Cardiac muscle cell (in vitro differentiated cells and primary cell): ENCODE data around the gene NHERF2. TPM values are rescaled to one million over a fixed set of nuclear protein-coding genes. Genes with fewer than 3 reads are reported as not detected.

ENCODE experiments used
- DNase-seq, 2 donors: peaks; one replicate each; pipeline versions ENCODE4 v3.0.0 to v3.0.0-alpha.2; 2010 to 2017; ENCODE audit warnings: low read depth in 1 of 2, low spot score in 1 of 2
- H3K27ac ChIP-seq: fragments of 200-600 bp; sonication (generic); 2 replicates; pipeline ENCODE4 v1.5.1; 2016
- H3K27me3 ChIP-seq: fragments of 200-600 bp; sonication (generic); 2 replicates; pipeline ENCODE4 v1.6.0; 2016; ENCODE audit warnings: control low read depth
- H3K36me3 ChIP-seq: fragments of 200-600 bp; sonication (generic); 2 replicates; pipeline ENCODE4 v1.5.1; 2016; ENCODE audit warnings: control low read depth
- H3K4me1 ChIP-seq: fragments of 200-600 bp; sonication (generic); 2 replicates; pipeline ENCODE4 v1.8.1; 2017; ENCODE audit warnings: low read depth, mild to moderate bottlenecking, mixed run types
- H3K4me3 ChIP-seq: fragments of 200-600 bp; sonication (generic); 2 replicates; pipeline ENCODE4 v1.5.1; 2016; ENCODE audit warnings: mild to moderate bottlenecking
- H3K9me3 ChIP-seq: fragments of 200-600 bp; sonication (generic); 2 replicates; pipeline ENCODE4 v1.5.1; 2017; ENCODE audit warnings: low read depth, mild to moderate bottlenecking, control low read depth
- polyA plus RNA-seq: library from polyadenylated mRNA; unstranded; fragments of >200 nt; fragmentation: Nextera tagmentation; extraction: Ambion mirVana; gene quantifications from 2 replicates; pipeline ENCODE4 v1.2.1, GENCODE V29; 2016
- total RNA-seq: library from RNA; depleted of rRNA; stranded (reverse); fragments of >200 nt; gene quantifications from 2 replicates; pipeline ENCODE4 v1.2.3, GENCODE V29; 2016
- TF ChIP-seq, protein P1 (sequence below): IDR thresholded peaks from 2 replicates; pipeline ENCODE4 v1.5.1; 2012; ENCODE audit warnings: low read depth, mild to moderate bottlenecking, low read length

The NHERF2 gene
- total and polyA plus RNA-seq, 2 experiments from 2014 or later: 34.7 to 37.4 TPM

DNA sequence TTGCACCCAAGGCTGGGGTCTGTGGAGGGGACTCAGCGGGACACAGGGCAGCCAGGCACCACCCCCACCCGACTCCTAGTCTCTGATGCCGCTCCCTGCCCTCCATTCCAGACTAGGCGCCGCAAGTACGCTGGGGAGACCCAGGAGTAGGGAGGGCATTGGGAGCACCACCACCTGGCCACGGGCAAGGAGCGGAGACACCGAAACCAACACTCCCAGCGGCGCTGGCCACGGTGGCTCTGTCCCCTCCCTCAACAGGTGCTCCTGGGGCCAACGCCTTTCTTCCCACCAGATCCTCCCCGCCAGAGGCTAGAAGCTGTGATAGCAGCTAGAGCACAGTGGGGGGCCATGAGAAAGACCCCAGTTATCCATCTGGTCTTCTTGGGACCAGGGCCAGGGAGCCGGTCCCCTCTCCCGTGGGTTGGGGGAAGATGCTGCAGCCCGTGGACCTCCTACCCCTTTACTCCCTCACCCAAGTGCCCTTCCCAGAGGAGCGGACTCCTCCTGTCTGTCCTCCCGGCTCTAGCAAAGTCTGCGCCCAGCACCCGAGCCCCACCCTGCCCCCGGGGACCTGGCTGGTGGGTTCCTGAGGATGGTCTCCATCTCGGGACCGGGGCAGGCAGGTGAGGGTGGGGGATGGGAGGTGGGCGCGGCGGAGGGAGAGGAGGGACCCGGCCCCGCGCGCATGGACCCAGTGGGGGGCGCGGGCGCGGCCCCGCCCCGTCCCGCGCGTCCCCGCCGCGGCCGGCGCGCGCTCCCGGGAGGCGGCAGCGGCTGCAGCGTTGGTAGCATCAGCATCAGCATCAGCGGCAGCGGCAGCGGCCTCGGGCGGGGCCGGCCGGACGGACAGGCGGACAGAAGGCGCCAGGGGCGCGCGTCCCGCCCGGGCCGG, 37.2 kb upstream of the NHERF2 start, which contains the start of gene SYNGR3:
Gene SYNGR3, plus strand, starts transcription at position 762 of the 892 bp plus-strand sequence. CDS start 133 bp downstream, outside the sequence.
- TF ChIP-seq, protein P1, sequence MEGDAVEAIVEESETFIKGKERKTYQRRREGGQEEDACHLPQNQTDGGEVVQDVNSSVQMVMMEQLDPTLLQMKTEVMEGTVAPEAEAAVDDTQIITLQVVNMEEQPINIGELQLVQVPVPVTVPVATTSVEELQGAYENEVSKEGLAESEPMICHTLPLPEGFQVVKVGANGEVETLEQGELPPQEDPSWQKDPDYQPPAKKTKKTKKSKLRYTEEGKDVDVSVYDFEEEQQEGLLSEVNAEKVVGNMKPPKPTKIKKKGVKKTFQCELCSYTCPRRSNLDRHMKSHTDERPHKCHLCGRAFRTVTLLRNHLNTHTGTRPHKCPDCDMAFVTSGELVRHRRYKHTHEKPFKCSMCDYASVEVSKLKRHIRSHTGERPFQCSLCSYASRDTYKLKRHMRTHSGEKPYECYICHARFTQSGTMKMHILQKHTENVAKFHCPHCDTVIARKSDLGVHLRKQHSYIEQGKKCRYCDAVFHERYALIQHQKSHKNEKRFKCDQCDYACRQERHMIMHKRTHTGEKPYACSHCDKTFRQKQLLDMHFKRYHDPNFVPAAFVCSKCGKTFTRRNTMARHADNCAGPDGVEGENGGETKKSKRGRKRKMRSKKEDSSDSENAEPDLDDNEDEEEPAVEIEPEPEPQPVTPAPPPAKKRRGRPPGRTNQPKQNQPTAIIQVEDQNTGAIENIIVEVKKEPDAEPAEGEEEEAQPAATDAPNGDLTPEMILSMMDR: no peak
- Histone ChIP-seq H3K27ac (no peak within 1 kb of the TSS), H3K4me3 (peak within 1 kb of the TSS; percentile 36), H3K27me3 (peaks cover 26% of the 10 kb centered on the region), H3K36me3 (no peaks in the 10 kb centered on the region), H3K4me1 (peaks cover 4% of the 10 kb centered on the region), H3K9me3 (no peaks in the 10 kb centered on the region)
- peak in 1 of 2 donors; percentile 36 for DNase-seq

- Histone ChIP-seq H3K27ac (no peak overlapping the region), H3K4me3 (peak overlapping the region; percentile 36), H3K27me3 (peaks cover 26% of the 10 kb centered on the region)
These were observed 36.7 kb upstream of the NHERF2 start for GRCh38 chr16:1990101-1990350.

GRCh38 chr16:1990351-1991134, 36.2 kb upstream of the NHERF2 start:
- TF ChIP-seq, protein P1: no peak
- H3K4me3 ChIP-seq: peak overlapping the region; percentile 36
- peaks cover 26% of the 10 kb centered on the region for H3K27me3 ChIP-seq
- peak in 1 of 2 donors; percentile 69 for DNase-seq
- H3K27ac ChIP-seq: no peak overlapping the region
- no peaks in the 10 kb centered on the region for H3K9me3 ChIP-seq
- no peaks in the 10 kb centered on the region for H3K36me3 ChIP-seq
- H3K4me1 ChIP-seq: no peaks in the 10 kb centered on the region

More at GRCh38 chr16:1990101-1990350, 36.7 kb upstream of the NHERF2 start:
- no peak for DNase-seq
- TF ChIP-seq, protein P1: no peak
- Histone ChIP-seq H3K4me1 (peaks cover under 1% of the 10 kb centered on the region), H3K9me3 (no peaks in the 10 kb centered on the region), H3K36me3 (no peaks in the 10 kb centered on the region)

DNA sequence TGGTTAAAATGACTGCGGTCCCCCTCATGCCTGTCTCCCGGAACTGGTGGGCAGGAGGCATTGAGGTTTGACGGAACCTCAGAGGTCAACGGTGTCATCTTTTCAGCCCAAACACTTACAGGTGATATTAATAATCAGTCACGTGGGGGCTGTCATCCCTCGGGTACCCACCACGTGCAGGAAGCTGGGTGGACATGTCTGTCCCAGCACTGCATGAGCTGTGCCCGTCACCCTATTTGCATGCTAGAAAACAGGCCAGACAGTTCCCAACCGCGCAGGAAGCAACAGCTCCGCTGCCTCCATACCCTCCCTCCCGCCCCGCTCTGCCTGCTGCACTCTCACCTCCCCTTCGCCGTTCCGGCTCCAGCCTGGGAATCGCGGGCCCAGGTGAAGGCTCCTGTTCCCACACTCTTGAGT, 35.6 kb upstream of the NHERF2 start:
- Histone ChIP-seq H3K4me3 (peak overlapping the region; percentile 36), H3K9me3 (no peaks in the 10 kb centered on the region), H3K4me1 (no peaks in the 10 kb centered on the region), H3K27me3 (peaks cover 26% of the 10 kb centered on the region), H3K27ac (no peak overlapping the region), H3K36me3 (no peaks in the 10 kb centered on the region)
- TF ChIP-seq, protein P1: no peak
- no peak for DNase-seq

- DNase-seq: no peak
- no peak overlapping the region for H3K27ac ChIP-seq
- peaks cover 26% of the 10 kb centered on the region for H3K27me3 ChIP-seq
- H3K4me1 ChIP-seq: no peaks in the 10 kb centered on the region
- H3K9me3 ChIP-seq: no peaks in the 10 kb centered on the region
- TF ChIP-seq, protein P1: no peak
- H3K4me3 ChIP-seq: peak overlapping the region; percentile 1
- H3K36me3 ChIP-seq: no peaks in the 10 kb centered on the region
These were observed 35.1 kb upstream of the NHERF2 start for GRCh38 chr16:1991588-1991947.
